ENCODE data around the gene SLC44A1. TPM values are rescaled to one million over a fixed set of nuclear protein-coding genes. Genes with fewer than 3 reads are reported as not detected.

SLC44A1 gene
- total RNA-seq, 1 donor: 47.8 TPM

DNA sequence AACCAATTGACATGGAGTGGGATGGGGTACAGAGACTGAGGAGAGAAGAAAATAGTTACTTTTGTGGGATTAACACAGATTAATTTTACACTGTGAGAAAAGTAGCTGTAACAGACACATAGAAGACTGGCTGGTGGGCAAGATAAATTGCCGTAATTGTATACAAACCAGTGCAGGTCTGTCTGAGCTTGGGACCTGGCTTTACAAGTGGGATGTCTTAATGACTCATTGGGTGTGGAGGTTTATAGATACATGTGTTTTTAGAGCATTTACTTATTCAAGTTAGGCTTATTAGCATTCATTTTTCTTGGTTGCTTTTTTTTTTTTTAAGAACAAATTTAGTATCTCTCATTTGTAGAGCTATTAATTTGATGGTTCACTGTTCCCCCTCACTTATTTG lies 37.5 kb downstream of the SLC44A1 start:
- peaks cover 15% of the 10 kb centered on the region for H3K79me2 ChIP-seq (ENCODE audit: insufficient read depth, low read length)
- H3K4me2 ChIP-seq (ENCODE audit: insufficient read depth, low read length): no peak overlapping the region
- no peaks in the 10 kb centered on the region for H3K36me3 ChIP-seq (ENCODE audit: insufficient read depth, low read length)
- H3K4me1 ChIP-seq (ENCODE audit: insufficient read depth, low read length): peaks cover 9% of the 10 kb centered on the region
- no peaks in the 10 kb centered on the region for H4K20me1 ChIP-seq (ENCODE audit: insufficient read depth, low read length)
- DNase-seq (ENCODE audit: insufficient read length, low spot score, missing footprints): no peak
- H2AFZ ChIP-seq (ENCODE audit: low read length): no peak overlapping the region
- no peaks in the 10 kb centered on the region for H3K9me3 ChIP-seq (ENCODE audit: low read depth, low read length)
- no peak overlapping the region for H3K27ac ChIP-seq (ENCODE audit: low read depth, low read length)
- H3K4me3 ChIP-seq (ENCODE audit: insufficient read depth, low read length): no peak overlapping the region
- TF ChIP-seq, protein P1, sequence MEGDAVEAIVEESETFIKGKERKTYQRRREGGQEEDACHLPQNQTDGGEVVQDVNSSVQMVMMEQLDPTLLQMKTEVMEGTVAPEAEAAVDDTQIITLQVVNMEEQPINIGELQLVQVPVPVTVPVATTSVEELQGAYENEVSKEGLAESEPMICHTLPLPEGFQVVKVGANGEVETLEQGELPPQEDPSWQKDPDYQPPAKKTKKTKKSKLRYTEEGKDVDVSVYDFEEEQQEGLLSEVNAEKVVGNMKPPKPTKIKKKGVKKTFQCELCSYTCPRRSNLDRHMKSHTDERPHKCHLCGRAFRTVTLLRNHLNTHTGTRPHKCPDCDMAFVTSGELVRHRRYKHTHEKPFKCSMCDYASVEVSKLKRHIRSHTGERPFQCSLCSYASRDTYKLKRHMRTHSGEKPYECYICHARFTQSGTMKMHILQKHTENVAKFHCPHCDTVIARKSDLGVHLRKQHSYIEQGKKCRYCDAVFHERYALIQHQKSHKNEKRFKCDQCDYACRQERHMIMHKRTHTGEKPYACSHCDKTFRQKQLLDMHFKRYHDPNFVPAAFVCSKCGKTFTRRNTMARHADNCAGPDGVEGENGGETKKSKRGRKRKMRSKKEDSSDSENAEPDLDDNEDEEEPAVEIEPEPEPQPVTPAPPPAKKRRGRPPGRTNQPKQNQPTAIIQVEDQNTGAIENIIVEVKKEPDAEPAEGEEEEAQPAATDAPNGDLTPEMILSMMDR (IDR thresholded peaks at IDR 0.05; ENCODE audit: extremely low read depth, low read depth, low read length): no peak
- H3K27me3 ChIP-seq (ENCODE audit: insufficient read depth, low read length): no peaks in the 10 kb centered on the region

DNA sequence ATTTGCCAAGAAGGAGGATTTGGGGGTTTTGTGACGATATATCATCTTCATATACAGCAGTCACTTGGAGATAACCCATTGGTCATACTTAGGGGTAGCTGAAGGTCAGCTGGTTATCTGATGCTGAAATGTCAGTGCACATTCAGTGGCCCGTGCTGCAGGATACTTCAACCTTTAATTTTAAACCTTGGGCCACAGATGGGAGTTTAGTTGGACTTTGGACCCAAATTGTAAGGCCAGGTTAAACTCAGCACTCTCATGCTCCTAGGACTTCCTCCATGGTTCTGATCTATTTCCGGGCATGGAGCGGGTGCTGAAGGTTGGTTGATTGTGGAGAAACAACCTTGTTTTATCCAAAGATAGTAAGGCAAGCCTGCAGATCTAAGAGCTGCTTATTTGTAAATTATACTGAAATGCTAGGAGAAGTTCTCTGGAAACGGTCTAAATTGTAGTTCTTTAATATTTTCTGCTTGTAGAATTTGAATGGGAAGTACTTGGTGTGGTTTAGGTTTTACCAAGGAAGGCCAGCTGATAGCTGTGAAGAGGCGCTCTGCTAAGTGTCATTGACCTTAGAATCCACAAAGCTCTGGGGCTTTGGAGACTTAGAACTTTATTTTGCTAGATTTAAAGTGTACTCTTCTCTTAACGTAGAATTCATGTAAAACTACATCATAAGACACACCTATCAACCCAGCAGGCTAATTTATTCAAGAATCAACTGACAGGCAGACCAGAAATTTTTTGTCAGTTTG lies 38.6 kb downstream of the SLC44A1 start:
- no peaks in the 10 kb centered on the region for H3K36me3 ChIP-seq (ENCODE audit: insufficient read depth, low read length)
- TF ChIP-seq, protein P1 (IDR thresholded peaks at IDR 0.05; ENCODE audit: extremely low read depth, low read depth, low read length): no peak
- H3K9me3 ChIP-seq (ENCODE audit: low read depth, low read length): no peaks in the 10 kb centered on the region

DNA sequence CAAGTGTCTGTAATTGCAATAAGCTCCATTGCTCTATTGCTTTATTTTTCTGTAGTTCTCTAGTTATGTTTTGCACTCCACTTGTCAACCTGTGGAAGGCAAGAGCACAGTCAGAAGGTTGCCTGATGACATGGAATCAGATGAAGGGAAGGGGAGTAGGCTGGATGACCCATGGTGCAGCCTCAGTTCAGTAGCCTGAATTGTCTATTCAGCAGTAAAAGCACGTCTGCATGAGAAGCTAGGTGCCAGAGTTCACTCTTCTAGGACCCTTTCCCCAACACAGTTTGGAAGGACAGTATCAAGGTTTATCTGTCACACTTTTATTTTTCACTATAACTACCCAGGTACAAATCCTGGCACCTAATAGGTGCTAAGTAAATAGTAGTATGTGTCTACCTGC lies 39.3 kb downstream of the SLC44A1 start:
- Histone ChIP-seq H3K27ac (ENCODE audit: low read depth, low read length) (no peak overlapping the region), H3K27me3 (ENCODE audit: insufficient read depth, low read length) (no peaks in the 10 kb centered on the region), H3K79me2 (ENCODE audit: insufficient read depth, low read length) (peaks cover 17% of the 10 kb centered on the region), H4K20me1 (ENCODE audit: insufficient read depth, low read length) (no peaks in the 10 kb centered on the region), H3K4me2 (ENCODE audit: insufficient read depth, low read length) (no peak overlapping the region), H3K9me3 (ENCODE audit: low read depth, low read length) (no peaks in the 10 kb centered on the region), H3K4me1 (ENCODE audit: insufficient read depth, low read length) (peaks cover 9% of the 10 kb centered on the region), H2AFZ (ENCODE audit: low read length) (no peak overlapping the region), H3K4me3 (ENCODE audit: insufficient read depth, low read length) (no peak overlapping the region), H3K36me3 (ENCODE audit: insufficient read depth, low read length) (no peaks in the 10 kb centered on the region)
- no peak for DNase-seq (ENCODE audit: insufficient read length, low spot score, missing footprints)
- TF ChIP-seq, protein P1 (IDR thresholded peaks at IDR 0.05; ENCODE audit: extremely low read depth, low read depth, low read length): no peak

More for the DNA sequence above, 38.6 kb downstream of the SLC44A1 start:
- no peak overlapping the region for H3K4me3 ChIP-seq (ENCODE audit: insufficient read depth, low read length)
- H4K20me1 ChIP-seq (ENCODE audit: insufficient read depth, low read length): no peaks in the 10 kb centered on the region
- no peak overlapping the region for H2AFZ ChIP-seq (ENCODE audit: low read length)
- H3K4me1 ChIP-seq (ENCODE audit: insufficient read depth, low read length): peaks cover 9% of the 10 kb centered on the region
- no peak overlapping the region for H3K4me2 ChIP-seq (ENCODE audit: insufficient read depth, low read length)
- peaks cover 17% of the 10 kb centered on the region for H3K79me2 ChIP-seq (ENCODE audit: insufficient read depth, low read length)
- no peak overlapping the region for H3K27ac ChIP-seq (ENCODE audit: low read depth, low read length)
- DNase-seq (ENCODE audit: insufficient read length, low spot score, missing footprints): no peak
- no peaks in the 10 kb centered on the region for H3K27me3 ChIP-seq (ENCODE audit: insufficient read depth, low read length)

DNA sequence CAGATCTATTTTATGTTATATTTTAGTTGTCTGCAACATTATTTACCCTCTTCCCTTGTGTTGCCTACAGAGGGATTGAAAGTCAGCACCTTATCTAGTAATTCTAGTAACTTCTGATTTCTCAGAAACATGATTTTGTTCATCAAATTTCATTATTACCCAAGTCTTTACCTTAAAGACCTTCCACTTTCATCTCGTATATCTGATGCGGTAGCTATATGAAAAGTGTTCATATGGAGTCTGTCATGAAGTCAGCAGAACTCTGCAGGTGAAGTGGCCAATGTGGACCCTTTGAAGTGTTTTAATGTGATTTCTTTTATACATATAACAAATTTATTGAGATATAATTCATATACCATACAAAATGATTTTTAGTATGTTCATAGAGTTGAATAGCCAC lies 40.0 kb downstream of the SLC44A1 start:
- Histone ChIP-seq H3K4me3 (ENCODE audit: insufficient read depth, low read length) (no peak overlapping the region), H3K79me2 (ENCODE audit: insufficient read depth, low read length) (peaks cover 19% of the 10 kb centered on the region), H3K4me1 (ENCODE audit: insufficient read depth, low read length) (peaks cover 9% of the 10 kb centered on the region), H3K4me2 (ENCODE audit: insufficient read depth, low read length) (no peak overlapping the region), H2AFZ (ENCODE audit: low read length) (no peak overlapping the region), H3K27me3 (ENCODE audit: insufficient read depth, low read length) (no peaks in the 10 kb centered on the region), H3K27ac (ENCODE audit: low read depth, low read length) (no peak overlapping the region), H3K9me3 (ENCODE audit: low read depth, low read length) (no peaks in the 10 kb centered on the region), H3K36me3 (ENCODE audit: insufficient read depth, low read length) (no peaks in the 10 kb centered on the region), H4K20me1 (ENCODE audit: insufficient read depth, low read length) (no peaks in the 10 kb centered on the region)
- DNase-seq (ENCODE audit: insufficient read length, low spot score, missing footprints): no peak
- TF ChIP-seq, protein P1 (IDR thresholded peaks at IDR 0.05; ENCODE audit: extremely low read depth, low read depth, low read length): no peak
